NCI-H226 (cell line): ENCODE measurements around the gene VSTM2B.
A peak's percentile ranks its signal among the peaks of the same experiment; 100 is the strongest.

ENCODE experiments used
- DNase-seq: peaks from one replicate; pipeline ENCODE4 v3.0.0-alpha.2; 2015

The VSTM2B gene

GRCh38 chr19:29516821-29517395 lies 8.9 kb upstream of the VSTM2B start:
- no peak for DNase-seq

DNA sequence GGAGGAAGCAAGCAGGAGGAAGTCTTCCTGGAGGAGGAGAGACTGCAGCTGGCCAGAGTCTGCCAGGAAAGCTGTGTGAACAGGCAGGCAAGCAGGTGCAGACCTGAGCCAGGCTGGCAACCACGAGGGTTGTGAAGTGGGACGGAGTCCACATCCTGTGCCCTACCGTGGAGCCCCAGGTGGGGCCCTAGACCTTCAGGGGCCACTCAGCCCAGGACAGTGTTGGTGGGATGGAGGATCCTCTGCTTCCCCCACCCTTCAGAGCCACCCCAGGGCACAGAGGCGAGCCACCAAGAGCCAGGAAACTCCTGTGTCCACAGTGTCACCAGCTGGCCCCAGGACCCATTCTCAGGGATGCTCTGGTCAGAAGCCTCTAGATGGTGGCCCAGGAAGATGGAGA lies 8.4 kb upstream of the VSTM2B start:
- no peak for DNase-seq

DNA sequence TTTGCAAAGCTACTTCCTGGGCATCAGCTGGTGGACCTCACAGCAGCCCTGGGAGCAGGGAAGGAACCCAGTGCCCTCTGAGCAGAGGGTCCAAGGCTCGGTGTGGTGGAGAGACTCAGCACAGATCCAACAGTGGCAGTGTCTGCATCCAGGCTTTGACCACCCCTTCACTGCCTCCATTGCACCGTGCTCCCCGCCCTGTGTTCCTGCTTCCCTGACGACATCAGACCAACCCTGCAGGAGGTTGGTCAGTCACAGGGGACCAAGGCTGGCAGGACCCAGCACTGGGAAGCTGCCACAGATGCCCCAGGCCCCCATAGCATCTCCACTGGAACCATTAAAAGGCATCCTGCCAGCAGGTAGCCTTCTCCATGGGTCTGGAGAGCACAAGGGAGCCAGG lies 7.8 kb upstream of the VSTM2B start:
- DNase-seq = no peak

- DNase-seq = no peak
Observed at GRCh38 chr19:29519146-29519545, 6.6 kb upstream of the VSTM2B start.

- no peak for DNase-seq
Observed at GRCh38 chr19:29519931-29520330, 5.9 kb upstream of the VSTM2B start.

DNA sequence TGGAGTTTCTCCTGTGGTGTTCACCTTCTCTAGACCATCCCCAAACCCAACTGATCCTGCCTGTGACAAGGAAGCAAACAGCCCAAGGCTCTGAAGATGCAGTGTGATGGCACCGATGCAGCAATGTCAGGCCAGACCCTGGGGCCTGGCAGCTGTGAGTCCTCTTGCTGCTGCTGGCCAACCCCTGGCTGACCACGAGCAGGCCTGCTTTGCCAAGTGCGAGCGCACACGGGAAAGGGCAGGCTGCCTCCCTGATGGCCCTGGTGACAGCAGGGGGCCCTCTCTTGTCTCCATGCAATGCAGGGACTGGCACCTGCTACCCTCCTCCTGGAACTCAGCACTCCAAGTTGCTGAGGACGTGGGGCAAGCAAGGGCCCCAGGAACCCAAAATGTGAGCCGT lies 5.4 kb upstream of the VSTM2B start:
- DNase-seq = no peak

- no peak for DNase-seq
Observed at GRCh38 chr19:29521291-29522075, 4.3 kb upstream of the VSTM2B start.

- no peak for DNase-seq
Observed at GRCh38 chr19:29523568-29523967, 2.2 kb upstream of the VSTM2B start.

- DNase-seq = no peak
Observed at GRCh38 chr19:29524201-29524911, 1.4 kb upstream of the VSTM2B start.

DNA sequence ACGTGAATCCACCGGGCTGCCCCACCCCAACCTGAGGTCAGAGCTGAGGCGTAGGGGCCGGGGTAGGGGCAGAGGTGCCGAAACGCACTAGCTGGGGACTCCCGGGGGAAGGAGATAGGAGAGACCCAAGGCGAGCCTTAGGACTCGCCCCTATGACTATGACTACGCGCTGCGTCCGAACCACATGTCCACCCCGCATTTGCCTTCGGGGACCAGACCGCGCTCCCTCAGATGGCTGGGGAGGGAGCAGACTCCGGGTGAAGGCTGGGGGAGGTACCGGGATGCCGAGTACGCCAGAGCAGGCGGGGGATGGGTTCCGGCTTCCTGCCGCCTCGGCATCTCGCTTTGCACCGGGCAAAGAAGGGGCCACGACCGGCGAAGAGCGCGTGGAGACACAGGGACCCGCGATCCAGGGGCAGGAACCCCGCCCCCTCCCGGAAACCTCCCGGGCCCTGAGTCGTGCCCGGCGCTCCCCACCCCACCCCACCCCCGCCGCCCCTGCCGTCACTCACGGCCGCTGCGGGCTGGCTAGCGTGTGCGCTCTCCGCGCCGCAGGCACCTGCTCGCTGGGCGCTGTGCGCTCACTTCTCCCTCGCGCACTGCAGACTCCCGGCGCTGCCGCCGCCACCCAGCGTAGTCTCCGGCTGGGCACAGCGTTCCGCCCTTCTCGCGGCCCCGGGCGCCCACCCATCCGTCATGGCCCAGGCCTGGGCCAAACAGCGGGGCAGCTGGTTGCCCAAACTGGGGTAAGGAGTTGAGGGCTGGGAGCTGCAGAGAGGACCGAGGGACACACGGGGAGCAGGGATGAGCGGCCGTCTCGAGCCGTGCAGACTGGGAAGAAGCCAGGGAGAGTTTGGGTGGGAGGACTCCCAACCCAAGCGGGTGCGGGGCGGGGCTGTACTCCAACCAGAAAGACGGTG lies 622 bp upstream of the VSTM2B start:
- DNase-seq = no peak

GRCh38 chr19:29526730-29527499 lies 1.1 kb downstream of the VSTM2B start:
- DNase-seq = no peak

GRCh38 chr19:29527500-29528328 lies 1.9 kb downstream of the VSTM2B start:
- DNase-seq = no peak

DNA sequence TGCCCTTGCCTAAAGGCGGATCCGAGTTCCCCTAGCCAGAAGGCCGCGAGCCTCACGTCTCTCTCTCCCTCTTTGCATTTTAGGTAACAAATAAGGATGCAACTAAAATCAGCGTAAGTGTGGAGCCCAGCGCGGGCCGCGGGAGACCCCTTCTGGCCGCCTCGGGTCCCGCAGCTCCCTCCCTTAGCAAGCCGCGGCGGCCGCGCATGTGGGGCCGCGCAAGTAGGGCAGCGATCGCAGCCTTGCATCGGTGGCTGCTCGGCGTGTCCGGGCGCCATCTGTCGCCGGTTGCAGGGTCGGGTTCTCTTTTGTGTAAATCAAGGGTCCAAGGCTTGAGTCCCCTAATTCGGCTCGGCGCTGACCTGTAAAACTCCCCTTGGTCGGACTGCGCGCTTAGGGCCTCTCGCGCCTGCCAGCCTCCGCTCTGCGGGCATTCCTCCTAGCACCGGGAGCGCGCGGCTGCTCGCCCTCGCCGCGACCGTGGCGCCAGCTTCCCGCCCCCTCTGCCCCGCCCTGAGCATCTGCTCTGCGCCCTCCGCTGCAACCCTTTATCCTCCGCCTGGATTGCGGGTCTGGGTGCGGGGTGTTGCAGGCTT lies 2.7 kb downstream of the VSTM2B start:
- DNase-seq = peak; percentile 44

DNA sequence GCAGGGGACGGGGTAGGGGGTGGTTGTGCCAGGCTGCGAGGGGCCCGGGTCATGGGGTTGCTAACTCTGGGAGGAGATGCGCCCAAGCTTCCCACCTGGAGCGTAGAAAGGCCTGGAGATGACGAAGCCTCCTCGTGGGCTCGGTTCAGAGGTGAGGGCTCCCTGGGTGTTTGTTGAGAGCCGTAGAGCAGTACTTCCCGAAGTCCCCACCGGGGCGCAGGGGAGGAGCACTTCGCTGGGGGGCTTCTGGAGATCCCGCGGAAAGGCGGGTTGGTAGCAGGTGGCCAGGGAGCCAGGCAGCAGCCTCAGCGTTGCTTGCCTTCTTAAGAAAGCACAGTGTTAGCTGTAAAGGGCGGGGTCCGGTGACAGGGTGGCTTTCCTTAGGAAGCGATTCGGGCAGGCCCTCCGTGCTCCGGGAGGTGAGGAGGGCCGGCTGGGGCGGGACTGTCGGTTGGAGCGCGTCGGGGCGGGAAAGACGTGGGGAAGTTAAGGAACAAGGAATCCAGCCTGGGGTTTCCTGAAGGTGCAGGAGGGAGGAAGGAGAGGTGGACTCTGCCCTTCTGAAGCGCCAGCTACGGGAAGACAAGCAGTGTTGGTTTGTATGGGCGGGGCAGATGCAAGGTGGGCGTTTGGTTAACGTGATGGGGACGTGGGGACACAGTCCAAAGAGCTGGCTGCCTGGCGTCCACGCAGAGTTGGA lies 3.3 kb downstream of the VSTM2B start:
- no peak for DNase-seq

DNA sequence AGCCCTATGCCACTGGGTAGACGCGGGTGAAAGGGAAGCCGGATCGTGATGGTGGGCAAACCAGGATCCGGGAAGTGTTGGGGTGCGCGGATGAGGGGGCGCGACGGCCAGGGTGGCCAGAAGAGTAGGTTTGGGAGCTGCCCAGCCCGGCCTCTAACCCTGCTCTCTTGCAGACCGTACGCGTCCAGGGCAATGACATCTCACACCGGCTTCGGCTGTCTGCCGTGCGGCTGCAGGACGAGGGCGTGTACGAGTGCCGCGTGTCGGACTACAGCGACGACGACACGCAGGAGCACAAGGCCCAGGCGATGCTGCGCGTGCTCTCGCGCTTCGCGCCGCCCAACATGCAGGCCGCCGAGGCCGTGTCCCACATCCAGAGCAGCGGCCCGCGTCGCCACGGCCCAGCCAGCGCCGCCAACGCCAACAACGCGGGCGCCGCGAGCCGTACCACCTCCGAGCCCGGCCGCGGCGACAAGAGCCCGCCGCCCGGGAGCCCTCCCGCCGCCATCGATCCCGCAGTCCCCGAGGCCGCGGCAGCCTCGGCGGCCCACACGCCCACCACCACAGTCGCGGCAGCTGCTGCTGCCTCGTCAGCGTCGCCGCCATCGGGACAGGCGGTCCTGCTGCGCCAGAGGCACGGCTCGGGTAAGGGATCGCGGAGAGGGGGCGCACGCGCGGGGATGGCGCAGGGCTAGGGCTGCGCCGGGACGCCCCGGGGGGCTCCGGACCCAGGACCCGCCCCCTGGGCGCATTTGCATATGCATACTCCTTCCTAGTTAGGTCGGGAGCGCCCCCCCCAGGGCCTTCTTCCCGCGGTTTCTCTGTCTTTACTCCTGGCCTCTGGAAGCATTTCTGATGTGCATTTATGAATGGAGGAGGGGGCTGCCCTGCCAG lies 4.1 kb downstream of the VSTM2B start:
- no peak for DNase-seq

- DNase-seq = no peak
Observed at GRCh38 chr19:29530540-29531457, 5.0 kb downstream of the VSTM2B start.

- DNase-seq = no peak
Observed at GRCh38 chr19:29531458-29532025, 5.7 kb downstream of the VSTM2B start.

GRCh38 chr19:29532097-29532496 lies 6.3 kb downstream of the VSTM2B start:
- DNase-seq = no peak
